HL-60 (cell line): ENCODE results near the gene DCAF11.

Source experiments
- DNase-seq, 2 experiments: peaks; one replicate each; pipeline ENCODE4 v3.0.0-alpha.2; 2010 to 2020; ENCODE audit warnings: low read depth in 1 of 2, low spot score in 1 of 2
- H3K27ac ChIP-seq: fragments of 250-450 bp; sonication (Bioruptor Pico); replicated peaks from 2 replicates; pipeline ENCODE4 v1.5.1; 2020; ENCODE audit warnings: mild to moderate bottlenecking, moderate library complexity
- H3K27me3 ChIP-seq: fragments of 250-450 bp; sonication (Bioruptor Pico); 2 replicates; pipeline ENCODE4 v1.5.1; 2021; ENCODE audit warnings: mild to moderate bottlenecking, moderate library complexity; ENCODE audit not compliant: insufficient read depth, poor library complexity, severe bottlenecking
- H3K4me3 ChIP-seq: replicated peaks from 2 replicates; pipeline ENCODE4 v1.5.1; 2011; ENCODE audit warnings: mild to moderate bottlenecking, control low read depth, low read length; ENCODE audit not compliant: insufficient read depth
- GABPA ChIP-seq: IDR thresholded peaks from 2 replicates; pipeline ENCODE4 v1.6.1; 2012; ENCODE audit warnings: low read depth
- POLR2AphosphoS5 ChIP-seq: IDR thresholded peaks from 2 replicates; pipeline ENCODE4 v1.6.1; 2012; ENCODE audit warnings: low read depth
- SPI1 ChIP-seq: IDR thresholded peaks from 2 replicates; pipeline ENCODE4 v1.6.1; 2012; ENCODE audit warnings: low read depth, mild to moderate bottlenecking, borderline replicate concordance
- TF ChIP-seq, protein P1 (sequence below): IDR thresholded peaks from one replicate; pipeline ENCODE4 v1.5.1; 2011; ENCODE audit warnings: low read length, control low read depth, inconsistent platforms; ENCODE audit not compliant: insufficient read depth
- TF ChIP-seq, protein P2 (sequence below): IDR thresholded peaks from 2 replicates; pipeline ENCODE4 v1.6.1; 2012; ENCODE audit warnings: low read depth; ENCODE audit not compliant: insufficient replicate concordance

The DCAF11 gene

DNA sequence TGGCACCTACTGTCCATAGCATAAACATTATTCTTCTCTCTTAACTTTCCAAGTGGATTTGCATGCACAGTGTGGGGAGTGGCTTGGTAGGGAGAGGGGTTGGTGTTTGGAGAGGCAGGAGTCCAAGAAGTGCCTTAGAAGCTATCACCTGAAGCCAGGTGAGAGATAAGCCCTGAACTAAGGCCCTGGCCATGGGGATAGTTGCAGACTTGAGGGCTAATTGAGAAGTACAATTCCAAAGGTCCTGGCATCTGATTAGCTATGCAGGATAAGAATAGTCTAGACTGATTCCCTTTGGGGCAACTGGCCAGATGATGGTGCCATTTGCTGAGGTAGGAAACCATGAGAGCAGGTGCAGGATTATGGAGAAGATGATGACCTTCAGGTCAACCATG is 22.5 kb upstream of the DCAF11 start:
- H3K27me3 ChIP-seq, result no peaks in the 10 kb centered on the region
- TF ChIP-seq SPI1, result no peak
- TF ChIP-seq, protein P1, sequence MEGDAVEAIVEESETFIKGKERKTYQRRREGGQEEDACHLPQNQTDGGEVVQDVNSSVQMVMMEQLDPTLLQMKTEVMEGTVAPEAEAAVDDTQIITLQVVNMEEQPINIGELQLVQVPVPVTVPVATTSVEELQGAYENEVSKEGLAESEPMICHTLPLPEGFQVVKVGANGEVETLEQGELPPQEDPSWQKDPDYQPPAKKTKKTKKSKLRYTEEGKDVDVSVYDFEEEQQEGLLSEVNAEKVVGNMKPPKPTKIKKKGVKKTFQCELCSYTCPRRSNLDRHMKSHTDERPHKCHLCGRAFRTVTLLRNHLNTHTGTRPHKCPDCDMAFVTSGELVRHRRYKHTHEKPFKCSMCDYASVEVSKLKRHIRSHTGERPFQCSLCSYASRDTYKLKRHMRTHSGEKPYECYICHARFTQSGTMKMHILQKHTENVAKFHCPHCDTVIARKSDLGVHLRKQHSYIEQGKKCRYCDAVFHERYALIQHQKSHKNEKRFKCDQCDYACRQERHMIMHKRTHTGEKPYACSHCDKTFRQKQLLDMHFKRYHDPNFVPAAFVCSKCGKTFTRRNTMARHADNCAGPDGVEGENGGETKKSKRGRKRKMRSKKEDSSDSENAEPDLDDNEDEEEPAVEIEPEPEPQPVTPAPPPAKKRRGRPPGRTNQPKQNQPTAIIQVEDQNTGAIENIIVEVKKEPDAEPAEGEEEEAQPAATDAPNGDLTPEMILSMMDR, result no peak
- TF ChIP-seq, protein P2, sequence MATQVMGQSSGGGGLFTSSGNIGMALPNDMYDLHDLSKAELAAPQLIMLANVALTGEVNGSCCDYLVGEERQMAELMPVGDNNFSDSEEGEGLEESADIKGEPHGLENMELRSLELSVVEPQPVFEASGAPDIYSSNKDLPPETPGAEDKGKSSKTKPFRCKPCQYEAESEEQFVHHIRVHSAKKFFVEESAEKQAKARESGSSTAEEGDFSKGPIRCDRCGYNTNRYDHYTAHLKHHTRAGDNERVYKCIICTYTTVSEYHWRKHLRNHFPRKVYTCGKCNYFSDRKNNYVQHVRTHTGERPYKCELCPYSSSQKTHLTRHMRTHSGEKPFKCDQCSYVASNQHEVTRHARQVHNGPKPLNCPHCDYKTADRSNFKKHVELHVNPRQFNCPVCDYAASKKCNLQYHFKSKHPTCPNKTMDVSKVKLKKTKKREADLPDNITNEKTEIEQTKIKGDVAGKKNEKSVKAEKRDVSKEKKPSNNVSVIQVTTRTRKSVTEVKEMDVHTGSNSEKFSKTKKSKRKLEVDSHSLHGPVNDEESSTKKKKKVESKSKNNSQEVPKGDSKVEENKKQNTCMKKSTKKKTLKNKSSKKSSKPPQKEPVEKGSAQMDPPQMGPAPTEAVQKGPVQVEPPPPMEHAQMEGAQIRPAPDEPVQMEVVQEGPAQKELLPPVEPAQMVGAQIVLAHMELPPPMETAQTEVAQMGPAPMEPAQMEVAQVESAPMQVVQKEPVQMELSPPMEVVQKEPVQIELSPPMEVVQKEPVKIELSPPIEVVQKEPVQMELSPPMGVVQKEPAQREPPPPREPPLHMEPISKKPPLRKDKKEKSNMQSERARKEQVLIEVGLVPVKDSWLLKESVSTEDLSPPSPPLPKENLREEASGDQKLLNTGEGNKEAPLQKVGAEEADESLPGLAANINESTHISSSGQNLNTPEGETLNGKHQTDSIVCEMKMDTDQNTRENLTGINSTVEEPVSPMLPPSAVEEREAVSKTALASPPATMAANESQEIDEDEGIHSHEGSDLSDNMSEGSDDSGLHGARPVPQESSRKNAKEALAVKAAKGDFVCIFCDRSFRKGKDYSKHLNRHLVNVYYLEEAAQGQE, result no peak
- no peak for TF ChIP-seq GABPA
- no peak for TF ChIP-seq POLR2AphosphoS5
- DNase-seq, result no peak
- no peak overlapping the region for H3K27ac ChIP-seq
- no peak overlapping the region for H3K4me3 ChIP-seq

DNA sequence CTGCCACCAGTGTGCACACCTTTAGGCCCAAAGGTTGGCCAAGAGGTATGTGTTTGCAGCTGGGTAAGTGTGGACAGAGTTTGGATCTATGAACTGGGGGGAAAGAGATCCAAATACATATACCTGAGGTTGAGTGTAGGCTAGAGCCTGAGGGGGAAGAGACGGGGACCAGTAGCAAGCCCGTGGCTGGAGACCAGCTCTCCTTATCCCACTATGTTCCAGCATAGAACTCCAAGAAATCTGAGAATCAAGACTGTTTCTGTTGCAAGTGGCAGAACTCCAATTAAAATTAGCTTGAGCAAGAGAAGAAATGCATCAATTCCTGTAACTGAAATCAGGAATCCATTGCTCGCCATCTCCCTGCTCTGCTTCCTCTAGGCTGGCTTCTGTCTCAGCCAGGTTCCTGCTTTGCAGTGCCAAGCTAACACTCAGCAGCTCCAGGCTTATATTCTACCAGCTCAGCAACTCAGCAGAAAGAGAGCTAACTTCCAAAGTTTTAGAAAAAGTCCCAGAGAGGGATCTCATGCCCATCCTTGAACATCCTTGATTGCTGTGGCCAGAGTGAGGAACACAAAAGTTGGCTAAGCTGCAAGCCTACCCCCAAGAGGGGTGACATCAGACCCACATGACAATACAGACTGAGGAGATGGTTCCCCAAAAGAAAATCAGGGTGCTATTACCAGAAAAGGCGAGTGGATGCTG is 21.9 kb upstream of the DCAF11 start:
- no peak for DNase-seq
- H3K27me3 ChIP-seq, result no peaks in the 10 kb centered on the region
- no peak overlapping the region for H3K27ac ChIP-seq
- no peak overlapping the region for H3K4me3 ChIP-seq
- TF ChIP-seq, protein P2, result no peak
- TF ChIP-seq GABPA (no peak), SPI1 (no peak), POLR2AphosphoS5 (no peak)
- TF ChIP-seq, protein P1, result no peak

DNA sequence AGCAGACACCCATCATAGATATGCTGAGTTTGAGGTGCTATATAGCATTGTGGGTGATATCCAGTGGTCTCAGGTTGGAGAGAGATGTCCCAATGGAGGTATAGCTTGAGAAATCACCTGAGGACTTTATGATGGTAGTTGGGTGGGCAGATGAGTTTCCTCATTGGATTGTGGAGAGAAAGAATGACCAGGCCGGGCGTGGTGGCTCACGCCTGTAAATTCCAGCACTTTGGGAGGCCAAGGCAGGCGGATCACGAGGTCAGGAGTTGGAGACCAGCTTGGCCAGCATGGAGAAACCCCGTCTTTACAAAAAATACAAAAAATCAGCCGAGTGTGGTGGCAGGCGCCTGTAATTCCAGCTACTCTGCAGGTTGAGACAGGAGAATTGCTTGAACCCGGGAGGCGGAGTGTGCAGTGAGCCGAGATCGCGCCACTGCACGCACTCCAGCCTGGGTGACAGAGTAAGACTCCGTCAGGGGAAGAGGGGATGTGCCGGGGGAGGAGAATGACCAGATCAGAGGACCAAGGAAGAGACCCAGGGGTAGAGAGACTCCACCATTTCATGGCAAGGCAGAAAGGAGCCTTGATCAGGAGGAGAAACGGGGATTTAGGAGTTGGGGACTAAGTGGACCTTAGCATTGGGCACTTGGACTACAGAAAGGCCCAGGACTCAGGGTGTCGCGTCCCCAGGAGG is 21.2 kb upstream of the DCAF11 start:
- Histone ChIP-seq H3K4me3 (peak overlapping the region; percentile 82), H3K27me3 (no peaks in the 10 kb centered on the region), H3K27ac (peak overlapping the region; percentile 93)
- DNase-seq, result no peak
- TF ChIP-seq GABPA (no peak), SPI1 (no peak)
- TF ChIP-seq, protein P1, result no peak
- TF ChIP-seq, protein P2, result no peak
